Fibroblast of the aortic adventitia (primary cell): ENCODE data around the gene KLK13. TPM values are rescaled to one million over a fixed set of nuclear protein-coding genes. Genes with fewer than 3 reads are reported as not detected.

Experiments
- DNase-seq: peaks from one replicate; pipeline ENCODE4 v3.0.0-alpha.2; 2010; ENCODE audit warnings: low read depth
- H3K4me3 ChIP-seq: 2 replicates; pipeline ENCODE4 v1.5.1; 2011; ENCODE audit warnings: low read depth, mild to moderate bottlenecking, control low read depth, low read length, moderate library complexity
- CTCF ChIP-seq: IDR thresholded peaks from 2 replicates; pipeline ENCODE4 v1.5.1; 2011; ENCODE audit warnings: mild to moderate bottlenecking, low read length, control low read depth, inconsistent platforms; ENCODE audit not compliant: insufficient read depth
- total RNA-seq: library from RNA; depleted of rRNA; stranded (reverse); fragments of >200 nt; gene quantifications from 2 replicates; pipeline ENCODE4 v1.2.3, GENCODE V29; 2012; ENCODE audit warnings: low replicate concordance

KLK13 gene
- total RNA-seq, 1 donor = not detected

- no peak overlapping the region for H3K4me3 ChIP-seq
- DNase-seq = no peak
- no peak for TF ChIP-seq CTCF
These were observed 45.9 kb downstream of the KLK13 start for GRCh38 chr19:51018745-51019543.

GRCh38 chr19:51016798-51017683 is 47.9 kb downstream of the KLK13 start:
- peak; percentile 39 for DNase-seq
- peak overlapping the region; percentile 9 for H3K4me3 ChIP-seq
- TF ChIP-seq CTCF = peak; percentile 68

GRCh38 chr19:51015691-51016267 is 49.1 kb downstream of the KLK13 start:
- no peak for TF ChIP-seq CTCF
- no peak for DNase-seq
- H3K4me3 ChIP-seq = no peak overlapping the region

- no peak for TF ChIP-seq CTCF
- DNase-seq = no peak
- no peak overlapping the region for H3K4me3 ChIP-seq
These were observed 50.6 kb downstream of the KLK13 start for GRCh38 chr19:51014242-51014641.

GRCh38 chr19:51012661-51013190 is 52.2 kb downstream of the KLK13 start:
- no peak for DNase-seq
- no peak overlapping the region for H3K4me3 ChIP-seq
- TF ChIP-seq CTCF = no peak

- DNase-seq = no peak
- TF ChIP-seq CTCF = no peak
- no peak overlapping the region for H3K4me3 ChIP-seq
These were observed 54.7 kb downstream of the KLK13 start for GRCh38 chr19:51010066-51010795.
